ENCODE results near the gene ETV6. TPM values are rescaled to one million over a fixed set of nuclear protein-coding genes. Genes with fewer than 3 reads are reported as not detected.

The ETV6 gene
- polyA plus RNA-seq, 5 donors, result 14.3 to 17.6 (median 15.4) TPM

DNA sequence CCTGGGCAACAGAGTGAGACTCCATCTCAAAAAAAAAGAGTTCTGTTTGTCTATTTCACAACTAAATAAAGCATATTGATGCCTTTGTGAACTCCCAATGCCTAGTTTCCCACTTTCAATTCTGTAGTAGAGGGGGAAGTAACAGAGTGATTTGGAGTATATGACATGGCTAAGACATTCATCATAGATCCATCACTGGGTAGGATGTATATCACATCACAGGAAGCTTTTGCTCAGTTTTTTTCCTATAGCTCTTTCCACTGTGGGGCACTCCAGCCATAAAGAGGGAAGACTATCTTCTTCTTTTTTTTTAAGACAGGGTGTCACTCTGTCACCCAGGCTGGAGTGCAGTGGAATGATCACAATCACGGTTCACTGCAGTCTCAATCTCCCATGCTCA lies 267.3 kb downstream of the ETV6 start:
- no peak for DNase-seq

- DNase-seq, result no peak
Measured at GRCh38 chr12:11917501-11917900, 268.0 kb downstream of the ETV6 start.

DNA sequence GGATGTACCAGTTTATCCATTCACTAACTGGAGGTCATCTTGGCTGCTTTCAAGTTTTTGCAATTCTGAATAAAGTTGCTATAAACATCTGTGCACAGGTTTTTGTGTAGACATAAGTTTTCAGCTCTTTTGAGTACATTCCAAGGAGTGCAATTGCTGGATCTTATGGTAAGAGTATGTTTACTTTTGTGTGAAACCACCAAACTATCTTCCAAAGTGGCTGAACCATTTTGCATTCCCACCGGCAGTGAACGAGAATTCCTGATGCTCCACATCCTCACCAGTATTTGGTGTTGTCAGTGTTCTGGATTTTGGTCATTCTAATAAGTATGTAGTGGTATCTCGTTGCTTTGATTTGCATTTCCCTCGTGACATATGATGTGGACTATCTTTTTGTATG lies 270.8 kb downstream of the ETV6 start:
- no peak for DNase-seq

- no peak for DNase-seq
Measured at GRCh38 chr12:11922361-11922760, 272.9 kb downstream of the ETV6 start.

- DNase-seq, result no peak
Measured at GRCh38 chr12:11923067-11923466, 273.6 kb downstream of the ETV6 start.

GRCh38 chr12:11927286-11927935 lies 277.9 kb downstream of the ETV6 start:
- DNase-seq, result peak; percentile 24 to 31

DNA sequence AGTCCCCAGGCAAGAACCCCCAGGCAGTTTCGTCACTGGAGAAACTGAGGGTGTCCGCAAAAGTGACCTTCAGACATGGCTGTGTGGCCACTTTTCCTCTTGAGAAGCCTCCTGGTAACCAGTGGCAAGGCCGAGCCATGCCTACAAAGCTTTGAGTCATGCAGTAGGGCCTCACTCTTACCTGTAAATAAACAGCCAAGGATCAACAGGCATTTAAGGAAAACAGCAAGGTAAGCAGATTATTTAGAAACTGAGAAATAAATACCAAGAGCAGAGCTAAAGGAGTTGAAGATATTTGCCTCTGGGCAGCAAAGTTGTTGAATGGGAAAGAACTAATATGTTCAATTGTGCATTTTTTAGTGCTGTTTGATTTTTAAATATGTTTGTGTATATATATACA lies 280.2 kb downstream of the ETV6 start:
- no peak for DNase-seq

DNA sequence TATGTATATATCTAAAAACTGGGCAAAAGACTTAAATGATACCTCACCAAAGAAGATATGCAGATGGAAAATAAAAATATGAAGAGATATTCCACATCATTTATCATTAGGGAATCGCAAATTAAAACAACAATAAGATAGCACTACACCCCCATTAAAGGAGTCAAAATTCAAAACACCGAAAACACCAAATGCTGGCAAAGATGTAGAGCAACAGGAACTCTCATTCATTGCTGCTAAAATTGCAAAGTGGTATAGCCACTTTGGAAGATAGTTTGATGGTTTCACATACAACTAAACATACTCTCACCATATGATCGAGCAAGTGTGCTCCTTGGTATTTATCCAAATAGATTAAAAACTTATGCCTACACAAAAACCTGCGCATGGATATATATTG lies 289.7 kb downstream of the ETV6 start:
- DNase-seq, result no peak

GRCh38 chr12:11941606-11942337 lies 292.3 kb downstream of the ETV6 start:
- DNase-seq, result no peak

- DNase-seq, result no peak
Measured at GRCh38 chr12:11943919-11944700, 294.6 kb downstream of the ETV6 start.
